ENCODE measurements around the gene RHOT2. TPM values are rescaled to one million over a fixed set of nuclear protein-coding genes. Genes with fewer than 3 reads are reported as not detected.

Gene RHOT2
- total RNA-seq, 1 donor from 2014 or later = 121 TPM

GRCh38 chr16:629833-630248 is 38.1 kb upstream of the RHOT2 start:
- H3K4me3 Mint-ChIP-seq (ENCODE audit: unreplicated experiment) = no peak overlapping the region
- DNase-seq (ENCODE audit: low spot score) = no peak
- peaks cover 5% of the 10 kb centered on the region for H3K36me3 Mint-ChIP-seq (ENCODE audit: low read depth, unreplicated experiment)
- H3K27me3 Mint-ChIP-seq (ENCODE audit: unreplicated experiment) = peaks cover 5% of the 10 kb centered on the region
- no peak overlapping the region for H3K27ac Mint-ChIP-seq (ENCODE audit: unreplicated experiment)
- H3K4me1 Mint-ChIP-seq (ENCODE audit: unreplicated experiment) = no peaks in the 10 kb centered on the region
- H3K9me3 Mint-ChIP-seq (ENCODE audit: unreplicated experiment) = no peaks in the 10 kb centered on the region
- TF ChIP-seq CTCF (IDR thresholded peaks at IDR 0.05; ENCODE audit: unreplicated experiment) = no peak

- Mint-ChIP-seq H3K27me3 (ENCODE audit: unreplicated experiment) (peaks cover 5% of the 10 kb centered on the region), H3K27ac (ENCODE audit: unreplicated experiment) (no peak overlapping the region), H3K4me1 (ENCODE audit: unreplicated experiment) (no peaks in the 10 kb centered on the region), H3K9me3 (ENCODE audit: unreplicated experiment) (no peaks in the 10 kb centered on the region), H3K36me3 (ENCODE audit: low read depth, unreplicated experiment) (peaks cover 5% of the 10 kb centered on the region), H3K4me3 (ENCODE audit: unreplicated experiment) (no peak overlapping the region)
- peak; percentile 4 for DNase-seq (ENCODE audit: low spot score)
- no peak for TF ChIP-seq CTCF (IDR thresholded peaks at IDR 0.05; ENCODE audit: unreplicated experiment)
Observed at GRCh38 chr16:630249-630814, 37.6 kb upstream of the RHOT2 start.

GRCh38 chr16:630815-631405 is 37.0 kb upstream of the RHOT2 start, which contains the start of gene WFIKKN1:
Gene WFIKKN1, plus strand, starts transcription at chr16:630985. Its CDS starts 269 bp downstream, at chr16:631254.
- Mint-ChIP-seq H3K27me3 (ENCODE audit: unreplicated experiment) (peaks cover 5% of the 10 kb centered on the region), H3K36me3 (ENCODE audit: low read depth, unreplicated experiment) (peaks cover 5% of the 10 kb centered on the region), H3K4me3 (ENCODE audit: unreplicated experiment) (no peak within 1 kb of the TSS), H3K4me1 (ENCODE audit: unreplicated experiment) (no peaks in the 10 kb centered on the region), H3K9me3 (ENCODE audit: unreplicated experiment) (no peaks in the 10 kb centered on the region), H3K27ac (ENCODE audit: unreplicated experiment) (no peak within 1 kb of the TSS)
- no peak for TF ChIP-seq CTCF (IDR thresholded peaks at IDR 0.05; ENCODE audit: unreplicated experiment)
- DNase-seq (ENCODE audit: low spot score) = peak; percentile 26

- Mint-ChIP-seq H3K4me1 (ENCODE audit: unreplicated experiment) (peaks cover 3% of the 10 kb centered on the region), H3K9me3 (ENCODE audit: unreplicated experiment) (no peaks in the 10 kb centered on the region), H3K36me3 (ENCODE audit: low read depth, unreplicated experiment) (no peaks in the 10 kb centered on the region), H3K27me3 (ENCODE audit: unreplicated experiment) (peaks cover 8% of the 10 kb centered on the region), H3K4me3 (ENCODE audit: unreplicated experiment) (no peak overlapping the region), H3K27ac (ENCODE audit: unreplicated experiment) (no peak overlapping the region)
- no peak for TF ChIP-seq CTCF (IDR thresholded peaks at IDR 0.05; ENCODE audit: unreplicated experiment)
- no peak for DNase-seq (ENCODE audit: low spot score)
Observed at GRCh38 chr16:631808-632358, 36.0 kb upstream of the RHOT2 start.

Data from endothelial cell (in vitro differentiated cells).